Uterus (tissue), 4 donors: ENCODE data around the gene KIF26B. TPM values are rescaled to one million over a fixed set of nuclear protein-coding genes. Genes with fewer than 3 reads are reported as not detected.

ENCODE experiments used
- DNase-seq, 2 donors: peaks; one replicate each; pipeline ENCODE4 v3.0.0-alpha.2; 2019 to 2020
- H3K27ac ChIP-seq, 2 donors: fragments of 200-600 bp; sonication (generic); 1 replicate in 1 of 2; 2 replicates in 1 of 2; pipeline ENCODE4 v1.5.1; 2016 to 2018
- H3K27me3 ChIP-seq, 2 donors: fragments of 200-600 bp; sonication (generic); one replicate each; pipeline ENCODE4 v1.5.1; 2018 to 2019; ENCODE audit warnings: control low read depth in 1 of 2
- H3K36me3 ChIP-seq, 2 donors: fragments of 200-600 bp; sonication (generic); one replicate each; pipeline ENCODE4 v1.5.1; 2019; ENCODE audit warnings: control low read depth in 1 of 2
- H3K4me1 ChIP-seq, 2 donors: fragments of 200-600 bp; sonication (generic); one replicate each; pipeline ENCODE4 v1.5.1; 2018 to 2019; ENCODE audit warnings: control low read depth in 1 of 2
- H3K4me3 ChIP-seq, 2 donors: fragments of 200-600 bp; sonication (generic); 1 replicate in 1 of 2; 2 replicates in 1 of 2; pipeline ENCODE4 v1.5.1; 2018 to 2019; ENCODE audit warnings: mild to moderate bottlenecking in 1 of 2
- H3K9me3 ChIP-seq, 2 donors: fragments of 200-600 bp; sonication (generic); one replicate each; pipeline ENCODE4 v1.5.1; 2019; ENCODE audit warnings: control low read depth in 1 of 2
- POLR2A ChIP-seq, 2 donors: fragments of 450-650 bp; IDR thresholded peaks; one replicate each; pipeline ENCODE4 v1.6.1; 2016; ENCODE audit warnings: antibody characterized with exemption in 2 of 2, mild to moderate bottlenecking in 1 of 2, moderate library complexity in 1 of 2
- intact Hi-C: fragments of 100-400 bp; cut with DNase I; formaldehyde crosslinking; loops from one replicate; pipeline ENCODE4 v1.15.1; 2023; ENCODE audit warnings: low total_unique reads
- total RNA-seq, 4 donors: library from RNA; depleted of rRNA in 3 of 4; stranded (reverse); fragments of >200 nt in 3 of 4; gene quantifications; one replicate each; pipeline versions ENCODE4 v1.1.0 to v1.2.4, GENCODE V29; 2014 to 2023
- TF ChIP-seq, protein P1 (sequence below), 4 experiments: fragments of 200-600 bp in 2 of 4; fragments of 450-650 bp in 2 of 4; sonication (generic) in 2 of 4; IDR thresholded peaks; one replicate each; pipeline ENCODE4 v1.5.1; 2016 to 2019; ENCODE audit warnings: antibody characterized with exemption in 4 of 4, mild to moderate bottlenecking in 2 of 4, moderate library complexity in 1 of 4
- donor health status: DM: yes; HTN: yes; CAD: no.

KIF26B gene
- total RNA-seq, 4 donors from 2014 or later, result 0.27 to 17.4 (median 1.3) TPM; not detected in 1

DNA sequence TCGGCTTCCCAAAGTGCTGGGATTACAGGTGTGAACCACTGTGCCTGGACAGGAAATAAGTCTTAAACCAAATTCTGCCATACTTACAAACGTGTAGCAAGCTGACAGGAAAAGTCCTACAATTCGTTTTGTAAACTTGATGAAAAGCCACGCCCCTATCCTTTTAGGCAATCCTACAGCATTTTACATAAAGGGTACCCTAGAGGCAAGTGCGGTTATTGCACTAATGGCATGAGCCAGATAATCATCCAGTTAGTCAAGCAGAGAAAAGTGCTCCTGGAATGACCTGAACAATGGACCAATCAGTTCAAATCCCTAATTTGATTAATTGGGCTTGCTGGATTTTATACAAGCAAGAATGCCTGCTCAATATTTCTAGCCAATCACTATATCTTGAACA is 338.2 kb downstream of the KIF26B start:
- H3K4me3 ChIP-seq, result no peak overlapping the region
- no peak for DNase-seq
- H3K27ac ChIP-seq, result no peak overlapping the region
- H3K36me3 ChIP-seq, result no peaks in the 10 kb centered on the region
- intact Hi-C loops, result no loop called here
- no peaks in the 10 kb centered on the region for H3K27me3 ChIP-seq
- TF ChIP-seq, protein P1, sequence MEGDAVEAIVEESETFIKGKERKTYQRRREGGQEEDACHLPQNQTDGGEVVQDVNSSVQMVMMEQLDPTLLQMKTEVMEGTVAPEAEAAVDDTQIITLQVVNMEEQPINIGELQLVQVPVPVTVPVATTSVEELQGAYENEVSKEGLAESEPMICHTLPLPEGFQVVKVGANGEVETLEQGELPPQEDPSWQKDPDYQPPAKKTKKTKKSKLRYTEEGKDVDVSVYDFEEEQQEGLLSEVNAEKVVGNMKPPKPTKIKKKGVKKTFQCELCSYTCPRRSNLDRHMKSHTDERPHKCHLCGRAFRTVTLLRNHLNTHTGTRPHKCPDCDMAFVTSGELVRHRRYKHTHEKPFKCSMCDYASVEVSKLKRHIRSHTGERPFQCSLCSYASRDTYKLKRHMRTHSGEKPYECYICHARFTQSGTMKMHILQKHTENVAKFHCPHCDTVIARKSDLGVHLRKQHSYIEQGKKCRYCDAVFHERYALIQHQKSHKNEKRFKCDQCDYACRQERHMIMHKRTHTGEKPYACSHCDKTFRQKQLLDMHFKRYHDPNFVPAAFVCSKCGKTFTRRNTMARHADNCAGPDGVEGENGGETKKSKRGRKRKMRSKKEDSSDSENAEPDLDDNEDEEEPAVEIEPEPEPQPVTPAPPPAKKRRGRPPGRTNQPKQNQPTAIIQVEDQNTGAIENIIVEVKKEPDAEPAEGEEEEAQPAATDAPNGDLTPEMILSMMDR (IDR thresholded peaks at IDR 0.05), result no peak
- H3K9me3 ChIP-seq, result no peaks in the 10 kb centered on the region
- no peaks in the 10 kb centered on the region for H3K4me1 ChIP-seq

DNA sequence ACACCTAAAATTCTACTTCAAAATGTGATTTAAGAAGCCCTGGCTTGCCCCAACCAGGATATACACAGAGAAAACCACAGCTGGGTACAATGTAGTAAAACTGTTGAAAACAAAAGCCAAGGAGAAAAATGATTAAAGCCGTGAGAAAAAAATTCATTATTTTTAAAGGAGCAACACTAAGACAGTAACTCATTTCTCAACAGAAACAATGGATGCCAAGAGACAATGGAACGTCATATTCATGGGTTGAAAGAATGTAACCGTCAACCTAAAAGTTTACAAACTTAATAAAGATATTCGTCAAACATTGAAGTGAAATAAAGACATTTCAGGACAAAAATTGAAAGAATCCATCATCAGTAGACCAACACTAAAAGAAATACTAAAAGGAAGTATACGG is 340.9 kb downstream of the KIF26B start:
- intact Hi-C loops, result no loop called here
- H3K27ac ChIP-seq, result no peak overlapping the region
- no peak overlapping the region for H3K4me3 ChIP-seq
- TF ChIP-seq POLR2A (IDR thresholded peaks at IDR 0.05), result no peak
- TF ChIP-seq, protein P1 (IDR thresholded peaks at IDR 0.05), result no peak
- DNase-seq, result no peak
- no peaks in the 10 kb centered on the region for H3K9me3 ChIP-seq
- H3K4me1 ChIP-seq, result no peaks in the 10 kb centered on the region
- no peaks in the 10 kb centered on the region for H3K36me3 ChIP-seq
- H3K27me3 ChIP-seq, result no peaks in the 10 kb centered on the region

DNA sequence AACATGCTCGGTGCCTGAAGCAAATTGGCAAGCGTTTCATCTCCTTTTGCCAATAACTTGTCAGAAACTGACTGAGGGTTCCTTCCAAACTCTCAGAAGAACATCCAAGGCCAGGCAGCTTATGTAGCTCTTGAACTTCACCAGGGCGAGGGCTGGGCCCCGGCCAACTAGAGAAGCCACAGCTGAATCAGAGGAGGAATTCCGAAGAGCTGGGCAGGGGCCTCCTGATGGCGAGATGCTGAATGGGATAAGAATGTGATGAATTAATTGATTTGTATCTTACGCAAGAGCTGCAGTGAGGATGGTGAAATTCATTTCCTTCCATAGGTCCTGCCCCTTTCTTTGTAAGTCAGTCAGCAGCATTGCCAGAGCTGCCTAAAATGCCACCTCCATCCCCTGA is 345.8 kb downstream of the KIF26B start:
- H3K36me3 ChIP-seq, result no peaks in the 10 kb centered on the region
- H3K4me1 ChIP-seq, result no peaks in the 10 kb centered on the region
- no peak for DNase-seq
- H3K27ac ChIP-seq, result no peak overlapping the region
- intact Hi-C loops, result no loop called here
- no peaks in the 10 kb centered on the region for H3K27me3 ChIP-seq
- TF ChIP-seq, protein P1 (IDR thresholded peaks at IDR 0.05), result no peak
- TF ChIP-seq POLR2A (IDR thresholded peaks at IDR 0.05), result no peak
- H3K4me3 ChIP-seq, result no peak overlapping the region
- no peaks in the 10 kb centered on the region for H3K9me3 ChIP-seq

DNA sequence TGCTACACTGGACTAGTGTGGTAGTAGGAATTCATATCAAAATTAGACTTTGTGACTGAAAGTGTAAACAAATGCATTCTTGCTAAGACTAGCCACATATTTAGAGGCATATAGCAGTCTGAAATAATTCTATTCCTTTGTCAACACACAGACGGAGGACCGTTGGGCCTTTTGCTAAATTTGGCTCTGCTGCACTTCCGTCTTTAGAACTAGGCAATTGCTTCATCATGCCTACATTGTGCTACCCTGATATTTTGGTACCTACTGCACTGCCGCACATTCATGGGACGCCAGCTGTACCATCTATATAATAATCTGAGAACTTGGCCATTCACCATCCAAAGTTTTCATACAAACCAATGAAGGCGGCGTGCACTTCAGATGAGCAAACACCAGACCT is 346.8 kb downstream of the KIF26B start:
- Histone ChIP-seq H3K4me1 (no peaks in the 10 kb centered on the region), H3K27ac (no peak overlapping the region), H3K9me3 (no peaks in the 10 kb centered on the region), H3K27me3 (no peaks in the 10 kb centered on the region), H3K4me3 (no peak overlapping the region), H3K36me3 (no peaks in the 10 kb centered on the region)
- TF ChIP-seq, protein P1 (IDR thresholded peaks at IDR 0.05), result no peak
- TF ChIP-seq POLR2A (IDR thresholded peaks at IDR 0.05), result no peak
- intact Hi-C loops, result no loop called here
- DNase-seq, result no peak

DNA sequence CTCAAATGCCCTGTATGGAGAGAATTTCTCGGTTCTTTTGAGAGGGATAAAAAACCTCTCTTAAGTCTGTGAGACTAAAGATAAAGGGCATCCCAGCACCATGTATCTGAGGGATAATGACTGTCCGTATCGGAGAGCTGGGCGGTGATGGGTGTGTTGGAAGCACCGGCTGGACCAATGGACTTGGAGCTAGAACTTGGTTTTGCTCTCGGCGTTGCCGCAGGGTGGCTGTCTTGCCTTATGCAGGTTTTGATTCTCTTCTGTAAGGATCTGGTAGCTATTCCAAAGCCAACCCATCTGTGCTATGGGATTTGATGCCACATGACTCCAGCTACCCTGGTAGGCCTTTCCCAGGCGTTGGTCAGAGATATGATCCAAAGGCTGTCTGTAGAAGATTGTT is 348.8 kb downstream of the KIF26B start:
- Histone ChIP-seq H3K36me3 (no peaks in the 10 kb centered on the region), H3K4me3 (no peak overlapping the region), H3K9me3 (no peaks in the 10 kb centered on the region), H3K4me1 (no peaks in the 10 kb centered on the region), H3K27me3 (no peaks in the 10 kb centered on the region), H3K27ac (no peak overlapping the region)
- DNase-seq, result no peak
- TF ChIP-seq, protein P1 (IDR thresholded peaks at IDR 0.05), result no peak
- no peak for TF ChIP-seq POLR2A (IDR thresholded peaks at IDR 0.05)
- intact Hi-C loops, result no loop called here
